Tibial artery (tissue), 4 donors: Measurements from ENCODE around the gene TATDN2.

Experiments used
- DNase-seq, 2 donors: peaks; one replicate each; pipeline ENCODE4 v3.0.0-alpha.2; 2019
- H3K27ac ChIP-seq, 2 donors: fragments of 200-600 bp; sonication (generic) in 1 of 2; 1 replicate in 1 of 2; 2 replicates in 1 of 2; pipeline ENCODE4 v1.5.1; 2018 to 2019; ENCODE audit warnings: mild to moderate bottlenecking in 1 of 2
- H3K27me3 ChIP-seq, 2 donors: fragments of 200-600 bp; sonication (generic) in 1 of 2; one replicate each; pipeline versions ENCODE4 v1.5.1 to v1.6.0; 2016 to 2019
- H3K36me3 ChIP-seq, 3 donors: fragments of 200-600 bp; sonication (generic) in 2 of 3; one replicate each; pipeline ENCODE4 v1.5.1; 2016 to 2019; ENCODE audit warnings: mild to moderate bottlenecking in 2 of 3
- H3K4me1 ChIP-seq, 4 donors: fragments of 200-600 bp; sonication (generic) in 2 of 4; 1 replicate in 3 of 4; 2 replicates in 1 of 4; pipeline ENCODE4 v1.5.1; 2016 to 2019
- H3K4me3 ChIP-seq, 2 donors: fragments of 200-600 bp; sonication (generic) in 1 of 2; 1 replicate in 1 of 2; 2 replicates in 1 of 2; pipeline ENCODE4 v1.5.1; 2018 to 2019; ENCODE audit warnings: mild to moderate bottlenecking in 2 of 2
- H3K9me3 ChIP-seq, 3 donors: fragments of 200-600 bp; sonication (generic) in 1 of 3; one replicate each; pipeline ENCODE4 v1.5.1; 2016 to 2019
- CTCF ChIP-seq, 2 experiments: fragments of 200-600 bp in 1 of 2; fragments of 450-650 bp in 1 of 2; IDR thresholded peaks; one replicate each; pipeline ENCODE4 v1.5.1; 2017 to 2019; ENCODE audit warnings: antibody characterized with exemption in 2 of 2, mild to moderate bottlenecking in 1 of 2, moderate library complexity in 1 of 2
- intact Hi-C: fragments of 100-400 bp; cut with DNase I; formaldehyde crosslinking; loops from one replicate; pipeline ENCODE4 v1.15.0; 2023; ENCODE audit warnings: low total_unique reads

The TATDN2 gene

GRCh38 chr3:10279384-10280176 is 31.3 kb downstream of the TATDN2 start:
- no peak overlapping the region for H3K27ac ChIP-seq
- H3K4me1 ChIP-seq: peaks cover 0 to 3% (median under 1%) of the 10 kb centered on the region in 4 donors
- peaks cover 54 to 80% (median 54%) of the 10 kb centered on the region in 3 donors for H3K36me3 ChIP-seq
- no peak for TF ChIP-seq CTCF (IDR thresholded peaks at IDR 0.05)
- no peaks in the 10 kb centered on the region for H3K27me3 ChIP-seq
- no peak overlapping the region for H3K4me3 ChIP-seq
- H3K9me3 ChIP-seq: no peaks in the 10 kb centered on the region
- peak in 1 of 2 donors; percentile 39 for DNase-seq
- intact Hi-C loops: no loop called here

GRCh38 chr3:10280177-10280529 is 31.9 kb downstream of the TATDN2 start:
- no peak overlapping the region for H3K27ac ChIP-seq
- H3K9me3 ChIP-seq: no peaks in the 10 kb centered on the region
- peak in 1 of 2 donors; percentile 48 for DNase-seq
- H3K36me3 ChIP-seq: peaks cover 54 to 80% (median 54%) of the 10 kb centered on the region in 3 donors
- no peak overlapping the region for H3K4me3 ChIP-seq
- TF ChIP-seq CTCF (IDR thresholded peaks at IDR 0.05): no peak
- intact Hi-C loops: no loop called here
- no peaks in the 10 kb centered on the region for H3K27me3 ChIP-seq
- no peaks in the 10 kb centered on the region for H3K4me1 ChIP-seq

- Histone ChIP-seq H3K4me3 (no peak overlapping the region), H3K4me1 (no peaks in the 10 kb centered on the region), H3K27me3 (no peaks in the 10 kb centered on the region), H3K36me3 (peaks cover 54 to 83% (median 58%) of the 10 kb centered on the region in 3 donors), H3K9me3 (no peaks in the 10 kb centered on the region), H3K27ac (no peak overlapping the region)
- intact Hi-C loops: no loop called here
- TF ChIP-seq CTCF (IDR thresholded peaks at IDR 0.05): no peak
- peak in 1 of 2 donors; percentile 53 for DNase-seq
Observed at GRCh38 chr3:10280571-10280970, 32.3 kb downstream of the TATDN2 start.

- Histone ChIP-seq H3K27ac (no peak overlapping the region), H3K4me1 (no peaks in the 10 kb centered on the region), H3K9me3 (no peaks in the 10 kb centered on the region), H3K36me3 (peaks cover 42 to 86% (median 53%) of the 10 kb centered on the region in 3 donors), H3K27me3 (no peaks in the 10 kb centered on the region), H3K4me3 (no peak overlapping the region)
- no peak for TF ChIP-seq CTCF (IDR thresholded peaks at IDR 0.05)
- intact Hi-C loops: no loop called here
- DNase-seq: no peak
Observed at GRCh38 chr3:10281951-10282350, 33.7 kb downstream of the TATDN2 start.

- peaks cover 26 to 85% (median 47%) of the 10 kb centered on the region in 3 donors for H3K36me3 ChIP-seq
- H3K4me3 ChIP-seq: no peak overlapping the region
- no peak for DNase-seq
- H3K27me3 ChIP-seq: no peaks in the 10 kb centered on the region
- no peaks in the 10 kb centered on the region for H3K4me1 ChIP-seq
- no peaks in the 10 kb centered on the region for H3K9me3 ChIP-seq
- no peak for TF ChIP-seq CTCF (IDR thresholded peaks at IDR 0.05)
- no peak overlapping the region for H3K27ac ChIP-seq
- intact Hi-C loops: no loop called here
Observed at GRCh38 chr3:10283638-10284037, 35.4 kb downstream of the TATDN2 start.
